Mesodermal cell (in vitro differentiated cells): Measurements from ENCODE around the gene DNAJA1.
A peak's percentile ranks its signal among the peaks of the same experiment; 100 is the strongest.

Source experiments
- H3K27ac ChIP-seq: 2 replicates; pipeline ENCODE4 v1.7.0; 2013; ENCODE audit warnings: mild to moderate bottlenecking, low read depth, low read length, moderate library complexity; ENCODE audit not compliant: severe bottlenecking
- H3K36me3 ChIP-seq: 2 replicates; pipeline ENCODE4 v1.7.1; 2013; ENCODE audit warnings: mild to moderate bottlenecking, low read length, moderate library complexity; ENCODE audit not compliant: control insufficient read depth, insufficient read depth
- H3K4me1 ChIP-seq: one replicate; pipeline ENCODE4 v1.7.1; 2013; ENCODE audit warnings: mild to moderate bottlenecking, low read length; ENCODE audit not compliant: insufficient read depth, control insufficient read depth, poor library complexity, severe bottlenecking
- H3K4me3 ChIP-seq: 2 replicates; pipeline ENCODE4 v1.7.0; 2013; ENCODE audit warnings: low read length, control low read depth, mild to moderate bottlenecking; ENCODE audit not compliant: insufficient read depth, poor library complexity, severe bottlenecking; ENCODE audit errors: extremely low read depth
- H3K9me3 ChIP-seq: 2 replicates; pipeline ENCODE4 v1.7.1; 2013; ENCODE audit warnings: mild to moderate bottlenecking, low read length, moderate library complexity; ENCODE audit not compliant: control insufficient read depth
- WGBS, 2 experiments: methylation state at CpG; one replicate each; pipeline ENCODE4 v1.1.5; 2013; ENCODE audit warnings: missing lambda C conversion rate in 2 of 2; ENCODE audit not compliant: insufficient coverage in 2 of 2; 5-methylcytosine and 5-hydroxymethylcytosine counted together

The DNAJA1 gene

DNA sequence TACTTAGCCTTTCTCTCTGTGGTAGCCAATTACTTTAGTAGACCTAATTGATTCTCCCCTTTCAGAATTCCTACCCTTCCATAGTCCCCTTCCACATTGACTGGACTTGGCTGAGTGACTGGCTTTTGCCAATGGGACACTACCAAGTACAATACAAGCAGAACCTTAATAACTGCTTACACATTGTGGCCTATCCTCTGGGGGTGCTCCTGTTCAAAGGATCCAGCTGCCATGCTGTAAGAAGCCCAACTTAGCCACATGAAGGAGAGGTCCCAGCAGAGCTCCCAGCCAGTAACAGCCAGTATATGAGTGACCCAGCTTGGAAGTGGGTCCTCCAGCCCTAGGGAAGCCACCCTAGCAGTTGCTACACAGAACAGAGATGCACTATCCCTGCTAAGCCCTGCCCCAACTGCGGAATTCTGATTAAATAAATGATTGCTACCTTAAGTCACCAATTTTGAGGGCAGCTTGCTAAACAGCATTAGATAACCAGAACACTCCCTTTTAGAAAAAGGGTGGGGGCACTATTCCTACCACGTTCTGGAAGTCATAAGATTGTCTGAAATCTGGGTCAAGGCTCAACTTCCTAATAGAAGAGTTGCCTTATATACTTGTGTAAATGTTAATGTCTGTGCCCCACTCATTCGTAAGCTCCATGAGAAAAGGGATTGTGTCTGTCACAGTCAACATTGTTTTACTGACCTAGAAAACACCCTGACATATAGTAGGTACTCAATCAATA, 12.6 kb upstream of the DNAJA1 start:
- peaks cover 7% of the 10 kb centered on the region for H3K36me3 ChIP-seq
- H3K4me3 ChIP-seq, result no peak overlapping the region
- no peaks in the 10 kb centered on the region for H3K9me3 ChIP-seq
- no peaks in the 10 kb centered on the region for H3K4me1 ChIP-seq
- no peak overlapping the region for H3K27ac ChIP-seq
- WGBS, 2 experiments, result 100% methylated on average over 1 of the region's 3 CpGs

DNA sequence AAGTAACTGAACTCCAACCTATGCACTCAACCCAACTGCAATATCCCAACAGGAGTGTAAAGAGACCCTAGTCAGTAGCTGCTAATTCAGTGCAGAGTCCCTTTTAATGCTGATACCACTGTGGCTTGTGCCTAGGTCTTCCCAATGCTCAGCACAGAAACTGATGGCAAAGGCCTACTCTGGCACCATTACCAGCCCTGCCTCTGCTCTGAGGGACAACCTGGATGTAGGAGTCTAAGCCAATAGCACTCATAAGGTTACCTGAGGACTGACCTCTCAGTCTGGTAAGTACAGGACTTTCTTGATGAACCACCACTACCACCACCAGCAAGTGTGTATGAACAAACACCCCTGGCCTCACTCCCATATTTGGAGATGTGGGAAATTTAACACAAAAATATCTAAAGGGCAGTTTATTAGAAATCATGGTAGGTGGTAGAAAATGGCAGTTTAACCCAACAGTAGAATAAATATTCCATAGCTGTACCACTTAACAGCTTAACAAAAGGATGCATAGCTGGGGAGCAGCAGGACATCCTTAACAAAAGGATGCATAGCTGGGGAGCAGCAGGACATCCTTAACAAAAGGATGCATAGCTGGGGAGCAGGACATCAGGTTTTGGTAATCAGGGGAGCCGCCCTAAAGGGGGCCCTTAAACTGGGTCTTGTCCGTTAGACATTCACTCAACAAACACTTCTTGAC, 11.0 kb upstream of the DNAJA1 start:
- Histone ChIP-seq H3K27ac (no peak overlapping the region), H3K4me1 (no peaks in the 10 kb centered on the region), H3K36me3 (peaks cover 8% of the 10 kb centered on the region), H3K9me3 (no peaks in the 10 kb centered on the region), H3K4me3 (no peak overlapping the region)
- WGBS, 2 experiments, result no CpG with 5 or more reads among the region's 2 CpGs

DNA sequence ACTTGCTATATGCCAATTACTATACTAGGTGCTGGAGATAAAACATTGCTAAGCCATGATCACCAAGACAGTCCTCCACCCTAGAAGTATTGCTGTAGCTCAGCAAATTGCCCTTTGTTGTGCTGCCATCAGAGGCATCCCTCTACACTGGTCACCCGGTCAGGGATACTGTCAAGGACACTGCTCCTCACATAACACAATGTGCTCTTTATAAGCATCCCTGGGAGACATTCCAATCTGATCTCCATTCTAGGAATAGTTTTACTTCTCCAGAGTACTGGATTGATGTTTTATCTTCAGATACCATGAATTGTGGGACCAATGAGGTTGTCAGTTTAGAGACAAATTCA, 10.4 kb upstream of the DNAJA1 start:
- Histone ChIP-seq H3K9me3 (no peaks in the 10 kb centered on the region), H3K4me1 (no peaks in the 10 kb centered on the region), H3K4me3 (no peak overlapping the region), H3K27ac (no peak overlapping the region), H3K36me3 (peaks cover 12% of the 10 kb centered on the region)
- 71 to 100% methylated on average over 1 of the region's 1 CpG for WGBS, 2 experiments

DNA sequence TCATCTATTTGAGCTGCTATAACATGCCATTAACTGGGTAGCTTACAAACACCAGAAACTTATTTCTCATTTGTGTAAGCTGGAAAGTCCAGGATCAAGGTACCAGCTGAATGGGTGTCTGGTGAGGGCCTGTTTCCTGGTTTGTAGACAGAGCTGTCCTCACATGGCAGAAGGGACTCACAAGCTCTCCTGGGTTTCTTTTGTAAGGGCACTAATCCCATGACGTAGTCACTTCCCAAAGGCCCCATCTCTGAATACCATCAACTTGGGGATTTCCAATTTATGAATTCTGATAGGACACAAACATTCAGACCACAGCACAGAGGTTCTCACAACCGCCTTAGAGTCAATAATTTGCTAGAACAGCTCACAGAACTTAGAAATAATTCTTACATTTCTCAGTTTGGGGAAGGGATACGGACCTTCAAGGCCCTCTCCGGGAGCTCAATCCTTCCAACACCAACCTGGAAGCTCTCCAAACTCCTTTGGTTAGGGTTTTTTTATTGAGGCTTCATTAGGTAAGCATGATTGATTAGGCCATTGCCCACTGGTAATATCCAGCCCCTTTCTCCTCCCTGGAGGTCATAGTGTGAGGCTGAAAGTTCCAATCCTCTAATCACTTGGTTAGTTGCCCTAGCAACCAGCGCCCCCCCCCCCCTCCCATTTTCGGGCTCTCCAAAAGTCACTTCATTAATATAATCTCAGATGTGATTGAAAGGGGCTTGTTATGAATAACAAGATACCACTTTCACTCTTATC, 7.6 kb upstream of the DNAJA1 start:
- no peaks in the 10 kb centered on the region for H3K9me3 ChIP-seq
- H3K27ac ChIP-seq, result no peak overlapping the region
- H3K4me3 ChIP-seq, result no peak overlapping the region
- no peaks in the 10 kb centered on the region for H3K4me1 ChIP-seq
- 85 to 100% methylated on average over 2 of the region's 6 CpGs for WGBS, 2 experiments
- peaks cover 28% of the 10 kb centered on the region for H3K36me3 ChIP-seq

DNA sequence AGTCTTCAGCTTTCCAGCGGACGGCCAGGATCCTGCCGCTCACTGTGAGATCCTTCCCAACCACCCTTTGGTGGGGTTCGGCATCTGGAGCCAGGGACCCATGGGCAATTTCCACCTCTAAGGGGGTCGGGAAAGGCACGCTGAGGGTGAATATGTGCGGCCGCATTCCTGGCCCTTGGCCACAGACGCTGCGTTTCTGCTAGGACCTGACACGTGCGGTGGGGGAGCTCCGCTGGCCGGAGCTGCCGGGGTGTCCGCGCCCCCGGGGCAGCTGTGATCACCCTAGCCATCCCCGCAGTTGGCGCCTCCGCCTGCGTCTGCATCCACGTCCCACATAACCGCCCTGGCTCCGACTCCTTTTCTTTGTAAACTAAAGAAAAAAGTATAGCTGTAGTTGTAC, 5.3 kb upstream of the DNAJA1 start:
- H3K36me3 ChIP-seq, result peaks cover 28% of the 10 kb centered on the region
- H3K27ac ChIP-seq, result no peak overlapping the region
- H3K4me1 ChIP-seq, result peaks cover 4% of the 10 kb centered on the region
- no peak overlapping the region for H3K4me3 ChIP-seq
- 97% methylated on average over 18 to 20 of the region's 25 CpGs for WGBS, 2 experiments
- H3K9me3 ChIP-seq, result no peaks in the 10 kb centered on the region

DNA sequence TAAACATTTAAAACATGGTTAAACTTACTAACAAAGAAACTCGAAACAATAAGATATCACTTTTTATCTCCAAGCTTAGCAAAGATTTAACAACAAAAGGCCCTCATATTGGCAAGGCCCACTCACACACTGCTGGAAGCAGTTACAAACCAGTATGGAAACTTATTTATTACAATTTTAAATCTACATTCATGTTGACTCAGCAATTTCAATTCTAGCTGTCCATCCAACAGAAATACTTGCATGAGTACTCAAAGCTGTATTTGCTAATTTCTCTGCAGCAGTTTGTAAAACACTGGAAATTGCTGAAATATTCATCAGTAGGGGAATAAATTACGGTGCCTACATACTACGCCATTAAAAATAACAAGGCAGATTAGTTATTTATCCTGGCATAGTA, 2.8 kb upstream of the DNAJA1 start:
- no peaks in the 10 kb centered on the region for H3K9me3 ChIP-seq

DNA sequence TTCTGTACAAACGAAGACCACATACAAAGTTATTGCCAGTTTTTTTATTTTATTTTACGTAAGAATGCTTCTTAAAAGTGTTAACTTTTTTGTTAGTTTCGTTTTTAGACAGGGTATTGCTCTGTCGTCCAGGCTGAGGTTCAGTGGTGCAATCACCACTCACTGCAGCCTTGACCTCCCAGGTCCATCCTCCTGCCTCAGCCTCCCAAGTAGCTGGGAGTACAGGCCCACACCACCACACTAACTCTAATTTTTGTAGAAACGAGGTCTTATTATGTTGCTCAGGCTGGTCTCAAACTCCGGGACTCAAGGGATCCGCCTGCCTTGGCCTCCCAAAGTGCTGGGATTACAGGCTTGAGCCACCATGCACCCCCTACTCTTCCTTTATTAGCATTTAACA, 2.3 kb upstream of the DNAJA1 start:
- H3K4me3 ChIP-seq, result no peak overlapping the region
- no peak overlapping the region for H3K27ac ChIP-seq
- peaks cover 40% of the 10 kb centered on the region for H3K36me3 ChIP-seq
- H3K4me1 ChIP-seq, result peaks cover 4% of the 10 kb centered on the region
- no peaks in the 10 kb centered on the region for H3K9me3 ChIP-seq
- WGBS, 2 experiments, result 92 to 100% methylated on average over 2 to 6 of the region's 7 CpGs

More for the DNA sequence above, 2.8 kb upstream of the DNAJA1 start:
- H3K27ac ChIP-seq, result no peak overlapping the region
- H3K4me3 ChIP-seq, result no peak overlapping the region
- peaks cover 4% of the 10 kb centered on the region for H3K4me1 ChIP-seq
- 100% methylated on average over 1 of the region's 3 CpGs; no CpG with 5 or more reads in 1 of the 2 experiments for WGBS, 2 experiments
- H3K36me3 ChIP-seq, result peaks cover 39% of the 10 kb centered on the region

DNA sequence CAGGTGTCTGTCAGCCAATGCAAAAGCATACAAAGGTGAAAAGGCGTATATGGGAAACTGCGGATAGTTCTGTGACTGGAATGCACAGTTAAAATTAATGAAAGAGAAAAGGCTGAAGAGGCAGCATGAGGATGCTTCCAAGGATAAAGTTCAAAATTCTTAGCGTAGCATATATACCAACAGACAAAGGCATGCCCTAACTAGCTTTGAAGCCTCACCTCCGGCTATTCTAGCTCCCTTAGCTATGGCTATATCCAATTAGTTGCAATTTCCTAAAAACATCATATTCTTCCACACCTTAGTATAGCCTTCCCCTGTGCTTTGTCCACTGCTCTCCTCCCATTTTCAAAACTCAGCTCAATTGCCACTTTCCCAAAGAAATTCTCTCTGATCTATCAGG, 1.4 kb upstream of the DNAJA1 start:
- H3K4me3 ChIP-seq, result peak overlapping the region; percentile 94
- 96 to 97% methylated on average over 4 of the region's 4 CpGs for WGBS, 2 experiments
- peaks cover 49% of the 10 kb centered on the region for H3K36me3 ChIP-seq
- H3K27ac ChIP-seq, result no peak overlapping the region
- H3K9me3 ChIP-seq, result no peaks in the 10 kb centered on the region
- H3K4me1 ChIP-seq, result peaks cover 12% of the 10 kb centered on the region

DNA sequence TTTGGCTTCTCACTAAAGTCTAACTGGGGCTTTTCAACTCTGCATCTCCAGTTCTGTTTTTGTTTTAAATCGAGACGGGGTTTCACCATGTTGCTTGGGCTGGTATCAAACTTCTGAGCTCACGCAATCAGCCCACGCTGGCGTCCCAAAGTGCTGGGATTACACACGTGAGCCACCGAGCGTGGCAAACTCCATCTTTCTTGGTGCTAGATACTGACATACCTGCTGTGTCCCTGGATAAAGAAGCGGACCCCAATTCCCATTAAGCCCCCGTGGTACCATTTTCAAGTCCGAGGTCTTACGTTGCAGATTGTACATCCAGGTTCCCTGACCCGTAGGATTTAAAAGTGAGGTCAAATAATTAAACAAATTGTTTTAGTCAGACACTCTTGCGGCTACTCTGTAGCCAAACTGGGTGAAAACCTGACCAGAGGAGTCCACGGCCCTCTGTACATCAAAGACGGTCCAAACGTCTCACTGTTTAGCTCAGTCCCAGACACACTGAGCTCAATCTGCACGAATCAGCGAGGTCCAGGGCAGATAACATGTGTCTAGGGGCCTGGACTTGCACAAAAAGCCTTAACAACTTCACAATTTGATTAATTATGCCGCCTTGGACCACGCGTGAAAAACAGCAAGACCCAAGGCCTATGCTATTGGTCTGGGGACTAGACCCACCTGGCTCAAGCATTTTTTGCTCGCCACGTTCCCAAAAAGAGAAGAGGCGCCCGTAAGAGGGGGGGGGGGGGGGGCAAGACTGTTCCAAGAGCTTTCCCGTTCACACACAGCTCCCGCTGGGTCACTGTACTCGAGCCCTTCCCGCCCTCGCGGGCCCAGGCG, 727 bp upstream of the DNAJA1 start:
- Histone ChIP-seq H3K27ac (peak overlapping the region; percentile 98), H3K4me1 (peaks cover 16% of the 10 kb centered on the region), H3K4me3 (peak overlapping the region; percentile 94), H3K36me3 (peaks cover 55% of the 10 kb centered on the region), H3K9me3 (no peaks in the 10 kb centered on the region)
- 27 to 43% methylated on average over 22 to 28 of the region's 33 CpGs for WGBS, 2 experiments
